Smooth muscle cell (in vitro differentiated cells): ENCODE measurements around the gene TRIM8. TPM values are rescaled to one million over a fixed set of nuclear protein-coding genes. Genes with fewer than 3 reads are reported as not detected.
A peak's percentile ranks its signal among the peaks of the same experiment; 100 is the strongest.

Experiments used
- DNase-seq: peaks from one replicate; lab custom pipeline; 2025; ENCODE audit not compliant: unreplicated experiment; lab: John Stamatoyannopoulos, UW
- H2AFZ ChIP-seq: fragments of 200-600 bp; sonication (generic); 2 replicates; pipeline ENCODE4 v1.6.0; 2016; ENCODE audit warnings: antibody characterized with exemption, low read depth, mild to moderate bottlenecking
- H3F3A ChIP-seq: fragments of 200-600 bp; sonication (generic); 2 replicates; pipeline ENCODE4 v1.6.0; 2017; ENCODE audit warnings: antibody characterized with exemption, low read depth
- H3K27ac ChIP-seq: fragments of 200-600 bp; sonication (generic); 2 replicates; pipeline ENCODE4 v1.5.1; 2016; ENCODE audit warnings: low read depth, mild to moderate bottlenecking
- H3K27me3 ChIP-seq: fragments of 200-600 bp; sonication (generic); 2 replicates; pipeline ENCODE4 v1.6.1; 2016; ENCODE audit warnings: low read depth, mild to moderate bottlenecking
- H3K36me3 ChIP-seq: fragments of 200-600 bp; sonication (generic); 2 replicates; pipeline ENCODE4 v1.5.1; 2016; ENCODE audit warnings: low read depth
- H3K4me1 ChIP-seq: fragments of 200-600 bp; sonication (generic); 2 replicates; pipeline ENCODE4 v1.5.1; 2016; ENCODE audit warnings: low read depth
- H3K4me2 ChIP-seq: fragments of 200-600 bp; sonication (generic); 2 replicates; pipeline ENCODE4 v1.6.0; 2016; ENCODE audit warnings: mild to moderate bottlenecking
- H3K4me3 ChIP-seq: fragments of 200-600 bp; sonication (generic); 2 replicates; pipeline ENCODE4 v1.5.1; 2016; ENCODE audit warnings: mild to moderate bottlenecking
- H3K79me2 ChIP-seq: fragments of 200-600 bp; sonication (generic); 2 replicates; pipeline ENCODE4 v1.6.0; 2016; ENCODE audit warnings: low read depth, mild to moderate bottlenecking
- H3K9ac ChIP-seq: fragments of 200-600 bp; sonication (generic); 2 replicates; pipeline ENCODE4 v1.6.0; 2016; ENCODE audit warnings: low read depth
- H3K9me3 ChIP-seq: fragments of 200-600 bp; sonication (generic); replicated peaks from 2 replicates; pipeline ENCODE4 v1.5.1; 2016; ENCODE audit warnings: low read depth
- H4K20me1 ChIP-seq: fragments of 200-600 bp; sonication (generic); 2 replicates; pipeline ENCODE4 v1.6.0; 2016; ENCODE audit warnings: low read depth
- WGBS: methylation state at CpG from one replicate; pipeline ENCODE4 v1.1.7; 2016; ENCODE audit warnings: low lambda C conversion rate; 5-methylcytosine and 5-hydroxymethylcytosine counted together
- polyA plus RNA-seq: library from polyadenylated mRNA; unstranded; fragments of >200 nt; fragmentation: Nextera tagmentation; extraction: Ambion mirVana; gene quantifications from 2 replicates; pipeline ENCODE4 v1.2.1, GENCODE V29; 2016
- total RNA-seq: library from RNA; depleted of rRNA; stranded (reverse); fragments of >200 nt; gene quantifications from 2 replicates; pipeline ENCODE4 v1.2.3, GENCODE V29; 2014
- TF ChIP-seq, protein P1 (sequence below): fragments of 200-600 bp; sonication (generic); IDR thresholded peaks from 2 replicates; pipeline ENCODE4 v1.5.1; 2017; ENCODE audit warnings: borderline replicate concordance, mild to moderate bottlenecking, antibody characterized with exemption; ENCODE audit not compliant: insufficient read depth, poor library complexity, severe bottlenecking

The TRIM8 gene
- total and polyA plus RNA-seq, 2 experiments from 2014 or later, result 78.0 to 78.8 TPM

DNA sequence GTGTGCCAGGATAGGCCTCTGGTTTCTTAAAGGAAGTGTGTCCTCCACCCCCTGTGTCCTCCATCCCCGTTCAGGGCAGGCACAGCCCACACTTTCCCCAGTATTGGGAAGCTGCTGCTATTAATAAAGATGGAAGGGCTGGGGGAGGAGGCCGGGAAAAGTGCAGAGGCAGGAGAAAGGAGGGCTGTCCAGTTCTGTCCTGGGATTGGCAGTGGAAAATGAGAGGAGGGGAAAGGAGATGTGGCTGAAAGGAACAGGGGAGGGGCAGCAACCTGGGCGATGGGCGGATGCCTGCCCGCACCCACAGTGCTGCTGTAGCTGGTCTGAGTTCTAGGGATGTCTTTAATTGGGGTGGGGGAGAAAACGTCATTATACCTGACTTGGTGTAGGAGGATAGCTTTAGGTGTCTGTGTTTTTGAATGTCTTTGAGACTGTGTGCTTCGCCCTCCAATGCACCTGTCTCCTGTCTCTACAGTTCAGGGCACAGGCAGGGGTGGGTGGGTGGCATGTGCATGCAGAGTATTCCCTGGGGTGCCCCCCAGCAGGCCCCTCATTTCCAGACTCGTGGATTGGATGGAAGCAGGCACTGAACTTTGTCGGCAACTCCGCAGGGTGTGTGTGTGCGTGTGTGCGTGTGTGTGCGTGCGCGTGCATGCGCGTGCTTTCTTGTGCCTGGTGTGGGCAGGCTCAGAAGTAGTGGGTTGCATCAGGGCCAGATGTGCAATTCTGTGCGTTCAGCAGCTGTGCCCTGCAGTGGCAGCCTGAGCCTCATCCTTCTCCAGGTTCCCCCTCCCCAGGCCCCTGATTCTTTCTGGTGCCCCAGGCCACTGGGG lies 2.5 kb downstream of the TRIM8 start:
- peak overlapping the region; percentile 90 for H3K9ac ChIP-seq

DNA sequence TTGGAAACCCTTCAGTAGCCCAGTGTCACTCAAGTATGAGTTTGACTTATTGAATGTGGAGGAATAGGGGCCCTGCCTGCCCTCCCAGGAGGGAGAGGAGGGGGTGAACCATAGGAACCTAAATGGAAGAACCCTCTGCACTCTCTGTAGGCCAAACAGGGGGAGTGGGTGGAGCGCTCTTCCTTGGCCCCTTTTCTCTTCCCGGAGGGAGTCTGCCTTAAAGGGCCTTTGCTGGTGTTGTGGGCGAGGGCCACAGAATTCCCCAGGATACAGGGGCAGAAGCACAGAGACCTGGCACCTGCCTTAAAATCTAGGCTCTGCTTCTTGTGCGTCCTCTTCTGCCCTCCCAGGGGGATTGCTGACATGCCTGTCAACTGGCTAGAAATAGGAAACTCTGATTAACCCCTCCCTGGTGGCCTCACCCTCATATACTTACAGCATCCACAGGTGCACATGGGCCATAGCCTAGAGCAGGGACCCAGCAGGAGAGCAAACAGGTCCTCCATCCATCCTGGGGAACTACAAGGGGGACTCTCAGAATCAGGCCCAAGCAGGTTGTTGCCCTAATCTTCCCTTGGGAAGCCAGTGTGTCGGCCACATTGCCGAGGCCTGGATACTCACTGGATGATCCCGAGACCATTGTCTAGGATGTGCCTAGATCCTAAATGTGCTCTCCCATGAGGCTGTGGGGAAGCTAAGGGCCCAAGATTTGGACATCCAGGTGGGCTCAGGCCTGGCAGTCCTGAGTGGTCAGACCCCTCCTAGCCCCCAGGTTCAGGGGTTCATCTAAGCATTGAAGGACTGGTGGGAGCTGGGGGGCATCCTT lies 3.4 kb downstream of the TRIM8 start:
- Histone ChIP-seq H3K79me2 (peaks cover 78% of the 10 kb centered on the region), H3K4me1 (peaks cover 48% of the 10 kb centered on the region), H3K4me2 (peak overlapping the region; percentile 100), H3K27me3 (no peaks in the 10 kb centered on the region), H4K20me1 (peaks cover 79% of the 10 kb centered on the region), H3K9me3 (no peaks in the 10 kb centered on the region), H3K36me3 (no peaks in the 10 kb centered on the region), H3K27ac (peak overlapping the region; percentile 95), H3F3A (peaks cover 22% of the 10 kb centered on the region), H3K4me3 (peak overlapping the region; percentile 96), H3K9ac (peak overlapping the region; percentile 90), H2AFZ (no peak overlapping the region)
- DNase-seq, result no peak
- 77% methylated on average over 7 of the region's 7 CpGs for WGBS
- TF ChIP-seq, protein P1, sequence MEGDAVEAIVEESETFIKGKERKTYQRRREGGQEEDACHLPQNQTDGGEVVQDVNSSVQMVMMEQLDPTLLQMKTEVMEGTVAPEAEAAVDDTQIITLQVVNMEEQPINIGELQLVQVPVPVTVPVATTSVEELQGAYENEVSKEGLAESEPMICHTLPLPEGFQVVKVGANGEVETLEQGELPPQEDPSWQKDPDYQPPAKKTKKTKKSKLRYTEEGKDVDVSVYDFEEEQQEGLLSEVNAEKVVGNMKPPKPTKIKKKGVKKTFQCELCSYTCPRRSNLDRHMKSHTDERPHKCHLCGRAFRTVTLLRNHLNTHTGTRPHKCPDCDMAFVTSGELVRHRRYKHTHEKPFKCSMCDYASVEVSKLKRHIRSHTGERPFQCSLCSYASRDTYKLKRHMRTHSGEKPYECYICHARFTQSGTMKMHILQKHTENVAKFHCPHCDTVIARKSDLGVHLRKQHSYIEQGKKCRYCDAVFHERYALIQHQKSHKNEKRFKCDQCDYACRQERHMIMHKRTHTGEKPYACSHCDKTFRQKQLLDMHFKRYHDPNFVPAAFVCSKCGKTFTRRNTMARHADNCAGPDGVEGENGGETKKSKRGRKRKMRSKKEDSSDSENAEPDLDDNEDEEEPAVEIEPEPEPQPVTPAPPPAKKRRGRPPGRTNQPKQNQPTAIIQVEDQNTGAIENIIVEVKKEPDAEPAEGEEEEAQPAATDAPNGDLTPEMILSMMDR, result no peak

More for the DNA sequence above, 2.5 kb downstream of the TRIM8 start:
- Histone ChIP-seq H3K27me3 (no peaks in the 10 kb centered on the region), H3K36me3 (no peaks in the 10 kb centered on the region), H3K79me2 (peaks cover 70% of the 10 kb centered on the region), H3F3A (peaks cover 26% of the 10 kb centered on the region), H3K4me3 (peak overlapping the region; percentile 96), H4K20me1 (peaks cover 71% of the 10 kb centered on the region), H3K4me2 (peak overlapping the region; percentile 100), H3K4me1 (peaks cover 48% of the 10 kb centered on the region), H2AFZ (no peak overlapping the region), H3K9me3 (no peaks in the 10 kb centered on the region), H3K27ac (peak overlapping the region; percentile 95)
- 51% methylated on average over 18 of the region's 18 CpGs for WGBS
- TF ChIP-seq, protein P1, result no peak
- no peak for DNase-seq

DNA sequence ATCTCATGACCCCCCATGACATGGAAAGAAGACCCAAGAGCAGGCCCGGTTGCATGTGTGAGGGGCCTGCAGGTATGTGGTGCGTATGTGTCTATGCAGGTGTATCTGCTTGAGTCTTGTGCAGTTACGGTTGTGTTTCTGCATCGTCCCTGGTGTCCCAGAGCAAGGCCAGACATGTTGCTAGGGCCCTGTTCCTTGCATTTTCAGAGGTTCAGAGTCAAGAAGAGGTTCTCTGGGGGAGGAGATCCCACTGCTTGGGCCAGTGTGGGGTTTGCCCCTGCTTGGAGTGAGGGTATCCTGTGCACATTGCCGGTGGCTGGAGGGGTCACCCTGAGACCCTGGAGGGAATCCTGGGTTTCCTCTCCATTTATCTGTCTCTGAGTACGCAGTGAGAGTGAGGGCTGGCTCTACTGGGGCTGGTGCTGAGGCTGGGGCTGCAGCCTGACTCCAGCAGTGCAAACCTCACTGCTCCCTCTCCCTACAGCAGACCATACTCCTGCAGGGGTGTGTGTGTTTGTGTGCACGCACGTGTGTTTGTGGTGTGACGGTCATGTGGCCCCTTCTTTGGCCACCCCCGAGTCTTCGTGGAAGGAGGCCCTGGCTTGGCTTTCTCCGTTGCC lies 4.1 kb downstream of the TRIM8 start:
- H3K27ac ChIP-seq, result no peak overlapping the region
- peaks cover 48% of the 10 kb centered on the region for H3K4me1 ChIP-seq
- no peaks in the 10 kb centered on the region for H3K9me3 ChIP-seq
- TF ChIP-seq, protein P1, result no peak
- no peaks in the 10 kb centered on the region for H3K36me3 ChIP-seq
- no peak overlapping the region for H3K9ac ChIP-seq
- WGBS, result 80% methylated on average over 12 of the region's 12 CpGs
- peaks cover 17% of the 10 kb centered on the region for H3F3A ChIP-seq
- H4K20me1 ChIP-seq, result peaks cover 86% of the 10 kb centered on the region
- peaks cover 85% of the 10 kb centered on the region for H3K79me2 ChIP-seq
- DNase-seq, result no peak
- H3K4me3 ChIP-seq, result peak overlapping the region; percentile 96
- peak overlapping the region; percentile 100 for H3K4me2 ChIP-seq
- no peaks in the 10 kb centered on the region for H3K27me3 ChIP-seq
- no peak overlapping the region for H2AFZ ChIP-seq
